GM23338 (cell line): ENCODE data around the gene ARPC2.

Experiments used
- CTCF ChIP-seq, 2 experiments: fragments of 200-600 bp in 1 of 2; sonication (generic) in 1 of 2; conservative IDR thresholded peaks; 2 replicates each; pipeline versions ENCODE4 v1.5.1 to v1.6.1; 2016 to 2017; ENCODE audit warnings: antibody characterized with exemption in 2 of 2, low read depth in 2 of 2, mild to moderate bottlenecking in 2 of 2, moderate library complexity in 1 of 2
- POLR2AphosphoS5 ChIP-seq: IDR thresholded peaks from 2 replicates; pipeline ENCODE4 v1.6.1; 2016; ENCODE audit warnings: antibody characterized with exemption, low read depth
- ZNF114 ChIP-seq: fragments of 250-450 bp; sonication (Bioruptor Pico); IDR thresholded peaks from 2 replicates; pipeline ENCODE4 v1.5.0; 2020; ENCODE audit warnings: mild to moderate bottlenecking, moderate library complexity
- TF ChIP-seq, protein P1 (sequence below): IDR thresholded peaks from one replicate; pipeline ENCODE4 v1.6.1; 2018; ENCODE audit warnings: antibody characterized with exemption; ENCODE audit not compliant: unreplicated experiment

- TF ChIP-seq CTCF (conservative IDR thresholded peaks at IDR 0.05; ENCODE audit: low read depth in 2 of 2) (no peak), ZNF114 (CRISPR knock-in tag) (no peak), POLR2AphosphoS5 (no peak)
- TF ChIP-seq, protein P1, sequence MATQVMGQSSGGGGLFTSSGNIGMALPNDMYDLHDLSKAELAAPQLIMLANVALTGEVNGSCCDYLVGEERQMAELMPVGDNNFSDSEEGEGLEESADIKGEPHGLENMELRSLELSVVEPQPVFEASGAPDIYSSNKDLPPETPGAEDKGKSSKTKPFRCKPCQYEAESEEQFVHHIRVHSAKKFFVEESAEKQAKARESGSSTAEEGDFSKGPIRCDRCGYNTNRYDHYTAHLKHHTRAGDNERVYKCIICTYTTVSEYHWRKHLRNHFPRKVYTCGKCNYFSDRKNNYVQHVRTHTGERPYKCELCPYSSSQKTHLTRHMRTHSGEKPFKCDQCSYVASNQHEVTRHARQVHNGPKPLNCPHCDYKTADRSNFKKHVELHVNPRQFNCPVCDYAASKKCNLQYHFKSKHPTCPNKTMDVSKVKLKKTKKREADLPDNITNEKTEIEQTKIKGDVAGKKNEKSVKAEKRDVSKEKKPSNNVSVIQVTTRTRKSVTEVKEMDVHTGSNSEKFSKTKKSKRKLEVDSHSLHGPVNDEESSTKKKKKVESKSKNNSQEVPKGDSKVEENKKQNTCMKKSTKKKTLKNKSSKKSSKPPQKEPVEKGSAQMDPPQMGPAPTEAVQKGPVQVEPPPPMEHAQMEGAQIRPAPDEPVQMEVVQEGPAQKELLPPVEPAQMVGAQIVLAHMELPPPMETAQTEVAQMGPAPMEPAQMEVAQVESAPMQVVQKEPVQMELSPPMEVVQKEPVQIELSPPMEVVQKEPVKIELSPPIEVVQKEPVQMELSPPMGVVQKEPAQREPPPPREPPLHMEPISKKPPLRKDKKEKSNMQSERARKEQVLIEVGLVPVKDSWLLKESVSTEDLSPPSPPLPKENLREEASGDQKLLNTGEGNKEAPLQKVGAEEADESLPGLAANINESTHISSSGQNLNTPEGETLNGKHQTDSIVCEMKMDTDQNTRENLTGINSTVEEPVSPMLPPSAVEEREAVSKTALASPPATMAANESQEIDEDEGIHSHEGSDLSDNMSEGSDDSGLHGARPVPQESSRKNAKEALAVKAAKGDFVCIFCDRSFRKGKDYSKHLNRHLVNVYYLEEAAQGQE = no peak
These were observed 18.0 kb downstream of the ARPC2 start for GRCh38 chr2:218235017-218235416.
